NOMO-1 (cell line): ENCODE data around the gene PARD6B.
A peak's percentile ranks its signal among the peaks of the same experiment; 100 is the strongest.

Experiments
- DNase-seq, 2 experiments: peaks; one replicate each; lab custom pipeline; 2025; ENCODE audit not compliant: unreplicated experiment in 2 of 2; lab: John Stamatoyannopoulos, UW

The PARD6B gene

DNA sequence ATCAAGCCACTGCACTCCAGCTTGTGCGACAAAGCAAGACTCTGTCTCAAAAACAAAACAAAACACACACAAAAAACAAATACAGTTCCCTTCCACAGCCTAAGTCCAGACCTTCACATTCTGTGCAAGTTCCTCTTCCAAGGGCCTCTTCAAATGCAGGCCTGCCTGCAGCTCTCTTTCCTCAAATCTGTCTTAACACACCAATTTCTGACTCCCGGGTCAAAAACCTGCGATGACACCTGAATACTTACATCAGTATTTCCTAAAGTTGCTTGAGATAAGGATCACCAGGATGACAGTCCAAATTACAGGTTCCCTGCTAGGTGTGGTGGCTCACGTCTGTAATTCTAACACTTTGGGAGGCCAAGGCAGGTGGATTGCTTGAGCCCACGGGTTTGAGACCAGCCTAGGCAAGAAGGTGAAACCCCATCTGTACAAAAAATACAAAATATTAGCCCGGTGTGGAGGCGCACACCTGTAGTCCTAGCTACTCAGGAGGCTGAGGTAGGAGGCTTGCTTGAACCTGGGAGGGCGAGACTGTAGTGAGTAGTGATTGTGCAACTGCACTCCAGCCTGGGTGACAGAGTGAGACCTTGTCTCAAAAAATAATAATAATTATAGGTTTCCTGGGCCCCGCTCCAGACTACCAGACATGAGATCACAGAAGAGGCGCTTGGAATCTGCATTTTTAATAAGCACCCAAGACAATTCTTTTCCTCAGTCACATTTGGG, 8.8 kb upstream of the PARD6B start:
- DNase-seq, result no peak

DNA sequence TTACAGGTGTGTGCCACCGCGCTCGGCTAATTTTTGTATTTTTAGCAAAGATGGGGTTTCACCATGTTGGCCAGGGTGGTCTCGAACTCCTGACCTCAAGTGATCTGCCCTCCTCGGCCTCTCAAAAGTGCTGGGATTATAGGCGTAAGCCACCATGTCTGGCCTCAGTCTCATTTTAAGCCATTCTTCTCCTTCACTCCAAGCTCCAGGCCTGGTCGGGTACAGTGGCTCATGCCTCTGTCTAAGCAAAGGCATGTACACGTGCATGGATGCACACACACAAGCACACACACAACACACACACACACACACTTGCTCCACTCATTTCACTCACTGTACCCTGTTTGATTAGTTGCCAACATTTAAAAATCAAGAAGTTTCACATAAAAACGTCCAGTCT, 7.7 kb upstream of the PARD6B start:
- DNase-seq, result no peak

GRCh38 chr20:50724112-50724725, 7.2 kb upstream of the PARD6B start:
- no peak for DNase-seq

- no peak for DNase-seq
Observed at GRCh38 chr20:50724851-50725723, 6.3 kb upstream of the PARD6B start.

DNA sequence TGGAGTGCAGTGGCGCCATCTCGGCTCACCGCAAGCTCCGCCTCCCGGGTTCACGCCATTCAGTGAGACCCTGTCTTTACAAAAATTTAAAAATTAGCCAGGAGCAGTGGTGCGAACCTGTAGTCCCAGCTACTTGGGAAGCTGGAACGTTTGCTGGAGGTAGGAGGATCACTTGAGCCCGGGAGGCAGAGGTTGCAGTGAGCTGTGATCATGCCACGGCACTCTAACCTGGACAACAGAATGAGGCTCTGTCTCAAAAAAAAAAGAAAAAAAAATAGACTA, 5.7 kb upstream of the PARD6B start:
- DNase-seq, result no peak

GRCh38 chr20:50726955-50727791, 4.2 kb upstream of the PARD6B start:
- DNase-seq, result peak in 1 of 2 experiments; percentile 27

DNA sequence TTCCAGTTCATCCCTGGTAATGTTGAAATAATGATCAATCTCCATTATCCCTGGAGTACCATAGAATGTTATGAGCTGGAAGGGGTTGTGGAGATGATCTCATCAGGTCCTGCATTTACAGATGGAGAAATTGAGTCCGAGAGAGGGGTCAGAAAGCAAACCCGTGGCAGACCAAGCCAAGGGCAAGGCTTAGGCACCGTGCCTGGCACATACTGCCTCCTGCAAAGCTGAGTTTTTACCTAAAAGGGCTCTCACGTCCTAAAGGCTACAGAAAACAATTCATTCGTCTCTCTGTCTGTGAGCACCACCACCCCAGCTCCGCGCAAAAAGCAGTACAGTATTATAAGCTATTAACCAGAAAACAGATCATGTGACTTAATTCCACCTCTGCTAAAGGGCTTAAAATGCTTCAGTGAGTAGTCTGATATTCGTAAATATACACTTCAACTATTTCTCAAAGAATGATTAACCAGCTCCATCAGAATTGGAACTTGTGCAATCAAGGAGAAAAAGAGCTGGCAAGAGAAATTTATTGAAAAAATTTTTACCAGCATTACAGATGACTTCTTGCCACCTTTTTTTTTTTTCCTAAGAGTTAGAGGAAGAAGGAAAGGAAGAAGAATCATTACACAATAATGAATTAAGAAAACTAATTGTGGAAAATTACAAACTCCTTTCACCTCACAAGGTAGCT, 3.4 kb upstream of the PARD6B start:
- no peak for DNase-seq

GRCh38 chr20:50728486-50728980, 2.8 kb upstream of the PARD6B start:
- no peak for DNase-seq

- no peak for DNase-seq
Observed at GRCh38 chr20:50728981-50729874, 2.2 kb upstream of the PARD6B start.

GRCh38 chr20:50729901-50730764, 1.2 kb upstream of the PARD6B start:
- no peak for DNase-seq

DNA sequence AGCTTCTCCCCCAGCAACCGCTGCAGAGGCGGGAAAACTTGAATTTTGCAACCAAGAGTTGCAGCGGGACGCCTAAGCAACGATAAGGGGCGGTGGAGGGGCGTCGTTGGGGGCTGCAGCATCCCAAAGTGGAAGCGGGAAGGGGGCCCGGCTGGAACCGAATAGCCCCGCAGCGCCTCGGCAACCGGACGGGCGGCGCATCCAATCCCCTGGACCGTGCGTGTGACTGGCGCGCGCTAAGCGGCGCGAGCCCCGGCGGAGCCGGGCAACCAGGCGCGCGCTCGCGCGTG, 670 bp upstream of the PARD6B start:
- no peak for DNase-seq

GRCh38 chr20:50731930-50732690, 730 bp downstream of the PARD6B start:
- DNase-seq, result no peak

- DNase-seq, result no peak
Observed at GRCh38 chr20:50733644-50734349, 2.4 kb downstream of the PARD6B start.

DNA sequence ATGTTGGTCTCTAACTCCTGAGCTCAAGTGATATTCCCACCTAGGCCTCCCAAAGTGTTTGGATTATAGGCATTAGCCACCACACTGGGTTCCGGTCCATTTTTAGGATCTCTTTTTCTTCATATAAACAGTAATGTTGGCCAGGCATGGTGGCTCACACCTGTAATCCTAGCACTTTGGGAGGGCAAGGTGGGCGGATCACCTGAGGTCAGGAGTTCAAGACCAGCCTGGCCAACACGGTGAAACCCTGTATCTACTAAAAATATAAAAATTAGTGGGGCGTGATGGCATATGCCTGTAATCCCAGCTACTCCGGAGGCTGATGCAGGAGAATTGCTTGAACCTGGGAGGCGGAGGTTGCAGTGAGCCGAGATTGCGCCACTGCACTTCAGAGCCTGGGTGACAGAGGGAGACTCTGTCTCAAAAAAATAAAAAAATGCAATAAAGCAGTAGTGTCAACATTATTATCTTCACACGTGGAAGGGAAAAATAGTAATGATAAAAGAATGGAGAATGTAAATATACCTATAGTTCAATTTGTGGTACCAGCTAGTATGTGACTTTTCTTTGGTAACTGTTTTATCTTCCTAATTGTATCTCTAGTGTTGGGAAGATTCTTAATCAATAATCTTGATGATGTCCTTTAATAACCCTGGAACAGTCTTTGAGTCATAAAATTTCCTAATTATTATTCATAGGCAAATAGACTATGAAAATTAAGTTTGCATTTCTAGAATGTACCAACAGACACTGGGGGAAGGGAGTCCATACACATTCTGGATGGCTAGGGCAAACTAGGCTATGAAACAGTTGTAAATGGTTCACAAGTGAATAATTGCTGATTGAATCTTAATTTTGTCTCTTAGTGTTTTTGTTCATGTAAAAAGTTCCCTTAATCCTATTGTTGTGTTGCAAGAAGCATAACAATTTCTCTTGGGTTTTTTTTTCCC, 3.6 kb downstream of the PARD6B start:
- DNase-seq, result no peak

GRCh38 chr20:50735813-50736212, 4.4 kb downstream of the PARD6B start:
- no peak for DNase-seq

GRCh38 chr20:50737352-50737751, 6.0 kb downstream of the PARD6B start:
- no peak for DNase-seq
